D721Med (cell line): ENCODE measurements around the gene SOX21.
A peak's percentile ranks its signal among the peaks of the same experiment; 100 is the strongest.

Experiments used
- DNase-seq: peaks from one replicate; pipeline ENCODE4 v3.0.0; 2011; ENCODE audit warnings: low spot score; ENCODE audit not compliant: insufficient read length
- FAIRE-seq: peaks from 2 replicates; lab custom pipeline; 2011; peaks lifted over from hg19 to GRCh38; lab: Jason Lieb, UNC
- CTCF ChIP-seq: IDR thresholded peaks from 2 replicates; pipeline ENCODE4 v1.5.1; 2012; ENCODE audit warnings: mild to moderate bottlenecking, control low read depth; ENCODE audit not compliant: insufficient read depth; ENCODE audit errors: missing control alignments

The SOX21 gene

DNA sequence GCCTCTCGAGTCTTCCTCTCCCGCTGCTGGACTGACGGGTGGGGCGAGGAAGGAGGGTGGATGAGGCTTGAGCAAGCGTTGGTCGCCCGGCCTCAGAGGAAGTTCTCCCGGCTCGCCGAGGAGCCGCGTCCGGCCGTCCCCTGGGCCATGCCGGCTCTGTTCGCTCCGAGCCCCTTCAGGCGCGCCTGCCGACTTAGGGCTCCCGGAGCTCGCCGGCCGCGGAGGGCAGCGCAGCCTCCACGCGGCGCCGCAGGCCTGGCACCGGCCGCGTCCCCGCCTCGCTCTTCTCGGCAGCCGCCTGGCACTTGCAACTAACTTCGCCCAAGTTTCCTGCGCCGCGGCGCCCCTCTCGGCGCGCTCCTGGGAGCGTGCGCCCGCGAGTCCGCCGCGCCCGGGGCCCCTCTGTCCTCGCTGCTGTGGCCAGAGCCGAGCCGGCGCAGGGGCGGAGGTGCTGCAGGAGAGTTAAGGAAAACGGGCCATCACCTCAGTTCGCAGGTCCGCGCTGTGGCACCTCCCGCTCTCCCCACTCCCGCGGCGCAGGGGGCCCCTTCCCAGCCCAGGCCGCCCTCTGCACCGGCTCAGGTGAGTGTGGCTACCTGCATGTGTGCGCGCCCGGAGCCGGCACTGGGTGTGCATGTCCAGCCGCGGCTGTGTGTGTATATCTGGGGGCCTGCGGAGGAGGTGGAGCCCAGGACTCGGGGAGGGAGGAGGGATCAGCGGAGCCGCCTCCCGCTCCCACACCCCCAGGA, 641 bp upstream of the SOX21 start:
- DNase-seq = no peak
- FAIRE-seq = no peak
- no peak for TF ChIP-seq CTCF

- no peak for TF ChIP-seq CTCF
- no peak for DNase-seq
- FAIRE-seq = no peak
These were observed 621 bp downstream of the SOX21 start for GRCh38 chr13:94711561-94712286.

DNA sequence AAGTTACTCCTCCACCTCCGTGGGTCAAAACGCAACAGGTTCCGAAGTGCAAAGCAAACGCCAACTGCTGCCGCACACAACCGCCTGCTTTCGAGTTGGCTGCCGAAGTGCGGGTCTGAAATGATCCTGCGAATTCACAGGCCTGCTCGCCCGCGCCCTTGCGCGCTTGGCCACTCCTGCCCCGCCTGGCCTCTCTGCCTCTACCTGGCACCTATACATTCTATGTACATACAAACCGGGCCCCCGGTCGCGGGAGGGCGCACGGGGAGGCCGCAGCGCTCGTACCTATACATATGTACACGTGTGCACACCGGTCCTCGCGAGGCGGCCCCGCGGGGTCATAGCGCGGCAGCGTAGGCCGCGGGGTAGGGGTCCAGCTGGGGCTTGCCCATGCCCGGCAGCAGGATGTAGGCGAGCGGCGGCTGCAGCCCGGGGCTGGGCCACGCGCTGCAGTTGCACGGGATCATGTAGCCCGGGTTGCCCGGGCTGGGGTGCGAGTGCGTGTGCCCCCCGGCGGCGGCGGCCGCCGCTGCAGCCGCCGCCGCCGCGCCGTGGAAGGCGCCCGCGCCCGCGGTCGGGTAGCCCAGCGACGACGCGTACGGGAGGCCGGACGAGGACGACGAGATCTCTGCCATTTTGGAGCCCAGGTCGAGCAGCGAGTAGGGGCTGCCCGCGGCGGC, 1.3 kb downstream of the SOX21 start:
- peak; percentile 13 for TF ChIP-seq CTCF
- DNase-seq = no peak
- FAIRE-seq = no peak

DNA sequence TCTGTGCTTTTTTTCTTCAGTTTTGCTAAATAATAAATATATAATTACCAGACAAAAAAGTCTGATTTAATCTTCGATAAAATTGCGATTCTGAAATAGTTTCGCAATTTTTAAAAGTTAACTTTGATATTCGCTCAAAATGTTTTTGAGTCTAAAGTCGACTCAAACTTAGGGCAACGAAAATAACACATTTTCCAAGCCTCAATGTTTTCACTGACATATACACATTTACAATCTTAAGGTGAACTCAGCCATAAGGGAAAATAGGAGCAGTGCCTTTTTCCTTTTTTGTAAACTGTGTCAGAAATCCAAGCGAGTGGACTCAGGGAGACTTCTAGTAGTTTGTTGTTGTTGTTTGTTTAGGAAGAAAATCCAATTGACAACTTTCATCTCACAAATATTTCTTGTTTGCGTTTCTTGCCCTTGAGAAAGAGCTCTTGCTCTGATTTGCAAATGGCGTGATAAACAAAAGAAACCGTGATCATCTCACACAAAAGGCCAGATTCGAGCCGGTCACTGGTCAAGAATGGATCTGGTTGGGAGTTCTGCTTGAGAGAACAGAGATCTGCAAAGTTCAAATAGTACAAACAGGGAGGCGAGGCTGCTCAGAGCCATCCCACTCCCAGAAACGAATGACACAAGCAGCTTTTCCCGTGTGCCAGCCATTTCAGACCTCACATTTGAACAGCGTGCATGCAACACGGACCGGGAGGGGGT, 2.1 kb downstream of the SOX21 start:
- TF ChIP-seq CTCF = no peak
- DNase-seq (no peak), FAIRE-seq (no peak)

DNA sequence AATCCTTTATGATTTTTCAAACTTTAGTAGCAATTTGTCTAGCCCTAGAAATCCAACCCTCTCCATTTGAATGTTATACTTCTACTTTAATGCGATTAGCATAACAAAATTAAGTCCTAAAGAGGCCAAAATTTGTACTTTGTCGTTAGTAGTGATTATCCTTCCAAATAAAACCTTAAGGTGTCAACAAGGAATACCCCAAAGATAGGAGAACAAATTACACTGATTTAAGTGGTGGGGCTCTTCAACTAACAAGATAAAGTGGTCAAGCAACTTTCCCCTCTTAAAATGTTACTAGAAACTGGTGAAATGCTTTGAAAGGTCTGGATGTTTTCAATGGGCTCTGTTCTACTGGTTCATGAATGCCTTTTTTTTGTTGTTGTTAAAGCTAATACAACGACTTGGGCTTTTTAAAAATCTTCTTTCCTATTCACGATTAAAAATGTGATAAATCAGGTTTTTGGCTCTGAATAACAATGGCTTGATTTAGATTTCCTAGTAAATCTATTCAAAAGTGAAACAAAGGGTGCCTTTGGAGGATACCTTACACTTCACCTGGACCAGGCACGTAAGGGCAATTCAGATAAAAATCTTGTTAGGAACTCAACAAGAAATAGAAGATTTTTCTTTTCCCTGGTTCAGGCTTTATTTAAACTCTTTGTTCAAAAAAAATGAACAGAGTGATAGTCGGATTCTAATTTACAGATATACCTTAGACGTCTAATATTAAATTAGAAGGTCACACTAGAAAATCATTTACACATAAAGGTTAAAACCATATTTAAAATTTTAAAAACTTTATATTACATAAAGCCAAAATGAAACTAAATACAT, 3.1 kb downstream of the SOX21 start:
- TF ChIP-seq CTCF = no peak
- DNase-seq = no peak
- no peak for FAIRE-seq
